Stimulated activated CD8-positive, alpha-beta memory T cell treated with anti-CD3 and anti-CD28 coated beads, Interleukin-15, amount 100 ng/mL, for 48 hours (primary cell): ENCODE results near the gene BCR.

ENCODE experiments used
- DNase-seq, 2 donors: peaks; one replicate each; pipeline ENCODE4 v3.0.0-alpha.2; 2020; ENCODE audit warnings: low read depth in 2 of 2

BCR gene

GRCh38 chr22:23274146-23274526, 93.8 kb downstream of the BCR start:
- DNase-seq, result no peak

GRCh38 chr22:23274891-23275694, 94.8 kb downstream of the BCR start:
- no peak for DNase-seq

- no peak for DNase-seq
Observed at GRCh38 chr22:23275751-23276150, 95.4 kb downstream of the BCR start.

GRCh38 chr22:23276656-23277582, 96.6 kb downstream of the BCR start:
- no peak for DNase-seq

GRCh38 chr22:23277583-23278295, 97.4 kb downstream of the BCR start:
- DNase-seq, result no peak

GRCh38 chr22:23278883-23279675, 98.8 kb downstream of the BCR start:
- no peak for DNase-seq

GRCh38 chr22:23279781-23280180, 99.5 kb downstream of the BCR start:
- DNase-seq, result no peak

GRCh38 chr22:23280356-23281052, 100.2 kb downstream of the BCR start:
- no peak for DNase-seq

GRCh38 chr22:23281053-23281405, 100.7 kb downstream of the BCR start:
- no peak for DNase-seq

GRCh38 chr22:23281406-23282088, 101.2 kb downstream of the BCR start:
- DNase-seq, result peak; percentile 60 to 65

- DNase-seq, result no peak
Observed at GRCh38 chr22:23282089-23282501, 101.8 kb downstream of the BCR start.

- no peak for DNase-seq
Observed at GRCh38 chr22:23282516-23282915, 102.2 kb downstream of the BCR start.

- DNase-seq, result no peak
Observed at GRCh38 chr22:23282986-23283385, 102.7 kb downstream of the BCR start.

- no peak for DNase-seq
Observed at GRCh38 chr22:23283591-23284503, 103.5 kb downstream of the BCR start.

- DNase-seq, result no peak
Observed at GRCh38 chr22:23284504-23285033, 104.3 kb downstream of the BCR start.

- no peak for DNase-seq
Observed at GRCh38 chr22:23285236-23285635, 104.9 kb downstream of the BCR start.

- no peak for DNase-seq
Observed at GRCh38 chr22:23285734-23286133, 105.4 kb downstream of the BCR start.

- no peak for DNase-seq
Observed at GRCh38 chr22:23286296-23286695, 106.0 kb downstream of the BCR start.
